B cell (primary cell): ENCODE results near the gene SLC6A1. TPM values are rescaled to one million over a fixed set of nuclear protein-coding genes. Genes with fewer than 3 reads are reported as not detected.

Experiments used
- ATAC-seq: fragments of 200-7000 bp; cut with Tn5 transposase; one replicate; pipeline ENCODE4 v1.10.0; 2021; ENCODE audit warnings: low read depth, mild to moderate bottlenecking, moderate number of reproducible peaks, moderate library complexity
- CTCF ChIA-PET: fragments of 350-600 bp; sonication (Branson Sonifier 250); formaldehyde crosslinking; loops from one replicate; lab custom pipeline; 2021; ENCODE audit warnings: antibody characterized with exemption, inconsistent platforms; lab: Charles Lee
- POLR2A ChIA-PET: fragments of 350-600 bp; sonication (Branson Sonifier 250); formaldehyde crosslinking; loops from one replicate; lab custom pipeline; 2021; ENCODE audit warnings: antibody characterized with exemption; lab: Charles Lee
- DNase-seq: peaks from one replicate; pipeline ENCODE4 v3.0.0; 2013
- H2AFZ ChIP-seq: 2 replicates; pipeline ENCODE4 v1.6.1; 2012; ENCODE audit warnings: mild to moderate bottlenecking, low read depth, low read length; ENCODE audit not compliant: insufficient read depth, poor library complexity, severe bottlenecking
- H3K27ac ChIP-seq, 2 donors: 1 replicate in 1 of 2; 2 replicates in 1 of 2; pipeline ENCODE4 v1.5.1; 2012 to 2013; ENCODE audit warnings: low read length in 2 of 2, mild to moderate bottlenecking in 2 of 2, moderate library complexity in 1 of 2
- H3K27me3 ChIP-seq, 4 experiments: fragments of 200-600 bp in 1 of 4; sonication (generic) in 1 of 4; replicated peaks in 1 of 4; 1 replicate in 2 of 4; 2 replicates in 2 of 4; pipeline versions ENCODE4 v1.6.1 to v1.7.0; 2013 to 2016; ENCODE audit warnings: low read length in 3 of 4, mild to moderate bottlenecking in 2 of 4, mixed read lengths in 1 of 4, moderate library complexity in 1 of 4; ENCODE audit not compliant: insufficient read depth in 4 of 4, control insufficient read depth in 3 of 4; ENCODE audit errors: control extremely low read depth in 1 of 4
- H3K36me3 ChIP-seq, 2 experiments: replicated peaks in 1 of 2; 1 replicate in 1 of 2; 2 replicates in 1 of 2; pipeline versions ENCODE4 v1.6.1 to v1.7.1; 2013; ENCODE audit warnings: low read length in 1 of 2; ENCODE audit not compliant: insufficient read depth in 2 of 2, control insufficient read depth in 1 of 2; ENCODE audit errors: control extremely low read depth in 1 of 2, extremely low read depth in 1 of 2
- H3K4me1 ChIP-seq, 2 donors: fragments of 200-600 bp in 1 of 2; sonication (generic) in 1 of 2; 1 replicate in 1 of 2; 2 replicates in 1 of 2; pipeline versions ENCODE4 v1.5.1 to v1.6.1; 2013 to 2017; ENCODE audit warnings: low read length in 2 of 2; ENCODE audit not compliant: control insufficient read depth in 2 of 2, insufficient read depth in 2 of 2
- H3K4me2 ChIP-seq: replicated peaks from 2 replicates; pipeline ENCODE3; 2012; ENCODE audit warnings: mild to moderate bottlenecking, low read depth, low read length; ENCODE audit not compliant: poor library complexity, severe bottlenecking
- H3K4me3 ChIP-seq, 5 experiments: fragments of 200-600 bp in 1 of 5; sonication (generic) in 1 of 5; 1 replicate in 3 of 5; 2 replicates in 2 of 5; pipeline versions ENCODE4 v1.5.1 to v1.7.0; 2011 to 2016; ENCODE audit warnings: low read length in 4 of 5, mild to moderate bottlenecking in 4 of 5, low read depth in 2 of 5, control low read depth in 1 of 5, moderate library complexity in 1 of 5; ENCODE audit not compliant: insufficient read depth in 1 of 5; ENCODE audit errors: control extremely low read depth in 1 of 5, extremely low read depth in 1 of 5
- H3K79me2 ChIP-seq: fragments of 200-600 bp; sonication (generic); one replicate; pipeline ENCODE4 v1.6.0; 2016; ENCODE audit warnings: low read length; ENCODE audit not compliant: control insufficient read depth, insufficient read depth
- H3K9ac ChIP-seq: fragments of 200-600 bp; sonication (generic); 2 replicates; pipeline ENCODE4 v1.6.1; 2017; ENCODE audit warnings: mild to moderate bottlenecking, low read length, moderate library complexity
- H3K9me3 ChIP-seq, 3 donors: one replicate each; pipeline versions ENCODE4 v1.6.1 to v1.7.1; 2013; ENCODE audit warnings: low read length in 2 of 3; ENCODE audit not compliant: control insufficient read depth in 2 of 3, insufficient read depth in 1 of 3; ENCODE audit errors: control extremely low read depth in 1 of 3
- H4K20me1 ChIP-seq: 2 replicates; pipeline ENCODE4 v1.6.0; 2012; ENCODE audit warnings: mild to moderate bottlenecking, low read length; ENCODE audit not compliant: insufficient read depth, control insufficient read depth, poor library complexity, severe bottlenecking
- H3K27ac Mint-ChIP-seq: one replicate; pipeline ENCODE4 v1.8.0; 2021; ENCODE audit warnings: mixed read lengths
- H3K27me3 Mint-ChIP-seq: one replicate; pipeline ENCODE4 v1.8.0; 2021; ENCODE audit warnings: mixed read lengths
- H3K4me1 Mint-ChIP-seq: one replicate; pipeline ENCODE4 v1.8.0; 2021; ENCODE audit warnings: mixed read lengths
- H3K4me3 Mint-ChIP-seq: one replicate; pipeline ENCODE4 v1.8.0; 2021; ENCODE audit warnings: mixed read lengths
- H3K9me3 Mint-ChIP-seq: one replicate; pipeline ENCODE4 v1.8.0; 2022; ENCODE audit warnings: mixed read lengths; ENCODE audit not compliant: insufficient read depth
- EZH2 ChIP-seq: IDR thresholded peaks from 2 replicates; pipeline ENCODE4 v1.6.1; 2012; ENCODE audit warnings: borderline replicate concordance, low read depth, mild to moderate bottlenecking, moderate library complexity, low read length; ENCODE audit not compliant: insufficient read depth, poor library complexity, severe bottlenecking
- WGBS: methylation state at CpG from one replicate; pipeline ENCODE4 v1.1.5; 2013; ENCODE audit warnings: missing lambda C conversion rate; ENCODE audit not compliant: insufficient coverage; 5-methylcytosine and 5-hydroxymethylcytosine counted together
- intact Hi-C: fragments of 100-400 bp; cut with micrococcal nuclease; formaldehyde crosslinking; loops from one replicate; pipeline ENCODE4 v1.10.0; 2022
- polyA plus RNA-seq: library from polyadenylated mRNA; depleted of rRNA; stranded (reverse); fragments of >200 nt; gene quantifications from 2 replicates; pipeline ENCODE4 v1.2.3, GENCODE V29; 2012
- total RNA-seq, 2 donors: library from RNA; stranded (reverse); fragments of 120-200 nt in 1 of 2; gene quantifications; 1 replicate in 1 of 2; 2 replicates in 1 of 2; pipeline versions ENCODE4 v1.2.3 to v1.2.4, GENCODE V29; 2013 to 2022
- TF ChIP-seq, protein P1 (sequence below): fragments of 200-600 bp; IDR thresholded peaks from one replicate; pipeline ENCODE4 v1.8.0; 2022; ENCODE audit warnings: antibody characterized with exemption, mild to moderate bottlenecking

The SLC6A1 gene
- total and polyA plus RNA-seq, 2 donors (not counting 1 experiment from before 2014, with no cell fraction given) = not detected

DNA sequence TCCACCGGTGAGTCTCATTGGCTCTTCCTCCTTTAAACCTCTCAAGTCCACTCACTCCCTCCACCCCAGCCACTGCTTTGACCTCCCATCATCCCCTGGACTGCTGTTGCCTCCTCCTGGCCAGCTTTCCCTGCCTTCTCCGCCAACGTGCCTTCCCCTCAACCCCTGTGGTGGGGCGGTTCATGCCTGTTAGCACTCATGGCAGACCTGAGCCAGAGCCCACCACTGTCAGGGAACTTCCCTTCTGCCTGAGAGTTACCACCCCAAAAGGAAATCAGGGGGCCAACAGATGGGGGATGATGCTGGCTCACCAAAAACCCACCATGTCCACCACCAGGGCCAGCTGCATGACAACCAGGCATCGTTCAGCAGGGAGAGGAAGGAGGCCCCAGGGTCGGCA lies 44.2 kb upstream of the SLC6A1 start:
- peaks cover 0 to 2% (median 0%) of the 10 kb centered on the region in 4 experiments for H3K27me3 ChIP-seq
- no peaks in the 10 kb centered on the region for H3K4me1 Mint-ChIP-seq
- no peaks in the 10 kb centered on the region for H3K4me1 ChIP-seq
- peaks cover 21% of the 10 kb centered on the region for H3K27me3 Mint-ChIP-seq
- no peak overlapping the region for H3K4me2 ChIP-seq
- no peaks in the 10 kb centered on the region for H3K36me3 ChIP-seq
- DNase-seq (no peak), ATAC-seq (no peak)
- no peak overlapping the region for H3K4me3 Mint-ChIP-seq
- no peak overlapping the region for H3K9ac ChIP-seq
- POLR2A ChIA-PET = no interaction called here
- H3K9me3 Mint-ChIP-seq = no peaks in the 10 kb centered on the region
- intact Hi-C loops = no loop called here
- H3K4me3 ChIP-seq = no peak overlapping the region
- CTCF ChIA-PET = no interaction called here
- TF ChIP-seq, protein P1, sequence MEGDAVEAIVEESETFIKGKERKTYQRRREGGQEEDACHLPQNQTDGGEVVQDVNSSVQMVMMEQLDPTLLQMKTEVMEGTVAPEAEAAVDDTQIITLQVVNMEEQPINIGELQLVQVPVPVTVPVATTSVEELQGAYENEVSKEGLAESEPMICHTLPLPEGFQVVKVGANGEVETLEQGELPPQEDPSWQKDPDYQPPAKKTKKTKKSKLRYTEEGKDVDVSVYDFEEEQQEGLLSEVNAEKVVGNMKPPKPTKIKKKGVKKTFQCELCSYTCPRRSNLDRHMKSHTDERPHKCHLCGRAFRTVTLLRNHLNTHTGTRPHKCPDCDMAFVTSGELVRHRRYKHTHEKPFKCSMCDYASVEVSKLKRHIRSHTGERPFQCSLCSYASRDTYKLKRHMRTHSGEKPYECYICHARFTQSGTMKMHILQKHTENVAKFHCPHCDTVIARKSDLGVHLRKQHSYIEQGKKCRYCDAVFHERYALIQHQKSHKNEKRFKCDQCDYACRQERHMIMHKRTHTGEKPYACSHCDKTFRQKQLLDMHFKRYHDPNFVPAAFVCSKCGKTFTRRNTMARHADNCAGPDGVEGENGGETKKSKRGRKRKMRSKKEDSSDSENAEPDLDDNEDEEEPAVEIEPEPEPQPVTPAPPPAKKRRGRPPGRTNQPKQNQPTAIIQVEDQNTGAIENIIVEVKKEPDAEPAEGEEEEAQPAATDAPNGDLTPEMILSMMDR = no peak
- H4K20me1 ChIP-seq = no peaks in the 10 kb centered on the region
- H3K27ac Mint-ChIP-seq = no peak overlapping the region
- H3K9me3 ChIP-seq = no peaks in the 10 kb centered on the region
- H3K79me2 ChIP-seq = no peaks in the 10 kb centered on the region
- no peak overlapping the region for H3K27ac ChIP-seq
- WGBS = 64% methylated on average over 6 of the region's 6 CpGs
- no peak overlapping the region for H2AFZ ChIP-seq

DNA sequence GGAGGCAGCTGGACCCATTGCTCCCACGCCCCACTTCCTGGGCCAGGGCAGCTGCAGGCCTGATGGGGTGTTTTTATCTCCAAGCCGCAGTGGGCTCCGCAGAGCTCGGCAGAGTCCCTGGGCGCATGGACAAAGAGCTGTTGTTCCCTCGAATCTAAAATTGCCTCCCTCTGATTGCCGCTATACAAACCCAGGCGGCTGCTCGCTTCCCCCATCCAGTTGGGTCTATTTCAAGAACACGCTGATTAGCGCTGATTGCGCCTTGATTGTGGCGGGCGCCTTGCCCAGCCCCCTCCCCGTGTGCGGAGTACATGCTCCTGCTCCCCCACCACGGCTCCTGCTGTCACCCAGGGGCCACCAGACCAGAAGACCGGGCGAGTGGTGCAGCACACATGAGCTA lies 43.4 kb upstream of the SLC6A1 start:
- no peaks in the 10 kb centered on the region for H4K20me1 ChIP-seq
- no peaks in the 10 kb centered on the region for H3K4me1 ChIP-seq
- H3K9ac ChIP-seq = no peak overlapping the region
- Mint-ChIP-seq H3K4me3 (no peak overlapping the region), H3K27me3 (peaks cover 19% of the 10 kb centered on the region), H3K27ac (no peak overlapping the region), H3K9me3 (no peaks in the 10 kb centered on the region), H3K4me1 (no peaks in the 10 kb centered on the region)
- TF ChIP-seq, protein P1 = no peak
- TF ChIP-seq EZH2 = no peak
- no peak for DNase-seq
- H3K36me3 ChIP-seq = no peaks in the 10 kb centered on the region
- ATAC-seq = no peak
- CTCF ChIA-PET = no interaction called here
- H3K4me3 ChIP-seq = no peak overlapping the region
- no peak overlapping the region for H2AFZ ChIP-seq
- intact Hi-C loops = no loop called here
- WGBS = 85% methylated on average over 18 of the region's 19 CpGs
- H3K27me3 ChIP-seq = peaks cover 0 to 2% (median 0%) of the 10 kb centered on the region in 4 experiments
- H3K9me3 ChIP-seq = no peaks in the 10 kb centered on the region
- H3K27ac ChIP-seq = no peak overlapping the region
- no peaks in the 10 kb centered on the region for H3K79me2 ChIP-seq
- no peak overlapping the region for H3K4me2 ChIP-seq
- POLR2A ChIA-PET = no interaction called here
